Measurements from ENCODE around the gene TNFAIP8L3.

- no peak for TF ChIP-seq POLR2A (IDR thresholded peaks at IDR 0.05)
- no peak for TF ChIP-seq CTCF (IDR thresholded peaks at IDR 0.05 in 8 of 11, conservative IDR thresholded peaks at IDR 0.05 in 3 of 11)
Measured at GRCh38 chr15:51137880-51138430, 43.2 kb upstream of the TNFAIP8L3 start.
